SJCRH30 (cell line): ENCODE results near the gene CREB5. TPM values are rescaled to one million over a fixed set of nuclear protein-coding genes. Genes with fewer than 3 reads are reported as not detected.
"Not testable (repeated sequence)": the region's sequence is repeated elsewhere in the genome, so short reads cannot be mapped to it uniquely, and the experiment has no call there.

ENCODE experiments used
- DNase-seq, 2 experiments: peaks; one replicate each; pipeline ENCODE4 v3.0.0-alpha.2; 2015 to 2020
- H3K27ac ChIP-seq: fragments of 250-450 bp; sonication (Bioruptor Pico); 2 replicates; pipeline ENCODE4 v1.5.1; 2020; ENCODE audit warnings: mild to moderate bottlenecking, moderate library complexity
- H3K27me3 ChIP-seq: fragments of 250-450 bp; sonication (Bioruptor Pico); 2 replicates; pipeline ENCODE4 v1.5.1; 2020; ENCODE audit warnings: mild to moderate bottlenecking, moderate library complexity
- H3K36me3 ChIP-seq: fragments of 250-450 bp; sonication (Bioruptor Pico); 2 replicates; pipeline ENCODE4 v1.5.1; 2020; ENCODE audit warnings: mild to moderate bottlenecking, moderate library complexity
- H3K4me1 ChIP-seq: fragments of 250-450 bp; sonication (Bioruptor Pico); 2 replicates; pipeline ENCODE4 v1.5.1; 2020; ENCODE audit warnings: mild to moderate bottlenecking, moderate library complexity
- H3K4me3 ChIP-seq: fragments of 250-450 bp; sonication (Bioruptor Pico); 2 replicates; pipeline ENCODE4 v1.5.1; 2020; ENCODE audit warnings: mild to moderate bottlenecking, moderate library complexity
- H3K9me3 ChIP-seq: fragments of 250-450 bp; sonication (Bioruptor Pico); replicated peaks from 2 replicates; pipeline ENCODE4 v1.5.1; 2020; ENCODE audit warnings: mild to moderate bottlenecking, moderate library complexity
- total RNA-seq: library from RNA; depleted of rRNA; stranded (reverse); fragments of >200 nt; shearing (Covaris generic); gene quantifications from 2 replicates; pipeline ENCODE4 v1.2.3, GENCODE V29; 2014

CREB5 gene
- total RNA-seq, 1 experiment from 2014 or later: 20.8 TPM

DNA sequence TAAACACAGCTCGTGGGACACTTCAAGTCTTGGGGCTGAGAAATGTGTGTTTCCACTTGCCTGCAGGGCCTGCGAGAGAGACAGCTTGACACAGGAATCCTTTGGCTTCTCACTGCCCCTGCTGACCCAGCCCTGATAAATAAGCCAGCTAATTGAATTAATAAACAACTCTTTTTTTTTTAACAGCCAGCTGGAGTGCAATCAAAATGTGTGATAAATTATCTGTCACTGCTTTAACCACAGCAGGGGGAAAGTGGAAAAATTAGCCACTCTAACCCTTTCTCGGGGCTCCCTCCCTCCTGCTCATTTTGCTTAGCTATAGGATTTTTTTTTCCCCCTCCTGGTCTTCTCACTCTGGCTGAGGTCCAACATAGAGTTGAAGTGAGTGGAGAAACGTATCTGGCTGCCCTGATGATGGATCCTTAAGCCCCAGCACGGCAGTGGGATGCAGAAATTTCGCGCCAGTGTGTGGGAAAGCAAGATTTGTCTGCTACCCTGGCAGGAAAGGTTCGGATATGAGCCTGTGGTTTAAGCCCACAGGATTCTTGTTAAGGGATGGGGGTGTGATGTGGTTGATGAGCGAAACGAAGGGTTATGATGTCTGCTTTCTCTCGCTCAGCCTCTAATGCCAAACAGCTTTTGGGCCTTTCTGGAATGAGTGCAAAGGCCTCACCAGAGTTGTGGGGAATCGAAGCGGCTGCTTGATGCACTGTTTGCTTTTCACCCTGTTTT lies 372.0 kb downstream of the CREB5 start:
- Histone ChIP-seq H3K4me3 (peak overlapping the region; percentile 12), H3K27me3 (no peaks in the 10 kb centered on the region), H3K9me3 (no peaks in the 10 kb centered on the region), H3K36me3 (no peaks in the 10 kb centered on the region), H3K4me1 (peaks cover 17% of the 10 kb centered on the region), H3K27ac (peak overlapping the region; percentile 14)
- DNase-seq: peak; percentile 77 to 85

DNA sequence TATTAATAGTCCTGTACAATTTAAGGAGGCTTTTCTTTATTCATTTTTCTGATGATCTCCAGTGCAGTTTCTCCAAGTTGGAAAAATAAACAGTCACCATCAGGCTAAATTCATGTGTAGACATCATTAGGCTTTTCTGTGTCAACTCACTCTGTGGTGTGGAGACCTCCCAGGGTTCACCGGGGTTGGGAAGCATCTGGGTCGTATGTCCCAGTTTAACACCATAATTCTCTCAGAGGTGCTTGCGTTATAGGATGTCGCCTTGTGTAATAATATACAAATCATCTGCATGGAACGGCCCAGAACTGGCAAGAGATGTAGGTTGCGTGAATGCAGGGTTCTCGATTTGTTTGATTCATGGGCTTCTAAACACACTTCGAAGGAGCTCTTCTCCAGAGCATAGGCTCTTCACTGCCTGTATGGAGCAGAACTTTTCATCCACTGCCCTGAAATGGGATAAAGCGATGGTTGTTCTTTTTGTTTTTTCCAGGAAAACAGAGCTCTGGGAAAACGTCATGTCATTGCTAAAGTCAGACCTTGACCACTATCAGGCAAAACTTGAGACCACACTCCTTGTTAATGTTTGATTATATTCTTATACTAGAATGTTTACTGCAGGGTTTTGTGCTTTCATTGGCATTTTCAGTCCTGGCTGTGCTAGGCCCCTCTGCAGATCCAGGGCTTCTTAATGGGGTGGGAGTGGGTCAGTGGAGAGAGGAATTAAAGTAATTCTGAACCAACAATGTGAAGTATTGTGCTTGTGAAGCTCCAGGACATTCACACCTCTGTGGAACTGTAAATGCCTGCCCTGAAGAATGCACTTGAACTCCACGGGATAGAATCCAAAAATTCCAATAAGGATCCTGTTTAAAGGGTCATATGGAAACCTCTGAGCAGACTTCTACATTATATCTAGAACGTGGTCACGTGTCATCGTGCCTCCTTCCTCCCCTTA lies 373.0 kb downstream of the CREB5 start:
- H3K27ac ChIP-seq: peak overlapping the region; percentile 14; the same call in 1 of the 2 replicates
- no peaks in the 10 kb centered on the region for H3K36me3 ChIP-seq
- H3K27me3 ChIP-seq: no peaks in the 10 kb centered on the region
- 0 out of 2 replicates have a peak overlapping the region, but pooled peaks have one; percentile 12 for H3K4me3 ChIP-seq
- DNase-seq: peak in 1 of 2 experiments; percentile 14
- peaks cover 17% of the 10 kb centered on the region for H3K4me1 ChIP-seq
- H3K9me3 ChIP-seq: no peaks in the 10 kb centered on the region

DNA sequence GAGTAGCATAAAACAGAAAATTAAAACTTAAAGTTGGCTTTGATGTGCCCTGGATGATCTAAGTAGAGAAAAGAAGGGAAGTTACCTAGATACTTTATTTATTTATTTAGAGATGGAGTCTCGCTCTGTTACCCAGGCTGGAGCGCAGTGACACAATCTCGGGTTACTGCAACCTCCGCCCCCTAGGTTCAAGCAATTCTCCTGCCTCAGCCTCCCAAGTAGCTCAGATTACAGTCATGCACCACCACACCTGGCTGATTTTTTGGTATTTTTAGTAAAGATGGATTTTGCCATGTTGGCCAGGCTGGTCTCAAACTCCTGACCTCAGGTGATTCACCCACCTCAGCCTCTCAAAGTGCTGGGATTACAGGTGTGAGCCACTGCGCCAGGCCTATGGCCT lies 373.8 kb downstream of the CREB5 start:
- not testable (repeated sequence) for H3K27me3 ChIP-seq, H3K9me3 ChIP-seq, DNase-seq, H3K27ac ChIP-seq, H3K36me3 ChIP-seq, H3K4me3 ChIP-seq
- peaks cover 17% of the 10 kb centered on the region for H3K4me1 ChIP-seq

DNA sequence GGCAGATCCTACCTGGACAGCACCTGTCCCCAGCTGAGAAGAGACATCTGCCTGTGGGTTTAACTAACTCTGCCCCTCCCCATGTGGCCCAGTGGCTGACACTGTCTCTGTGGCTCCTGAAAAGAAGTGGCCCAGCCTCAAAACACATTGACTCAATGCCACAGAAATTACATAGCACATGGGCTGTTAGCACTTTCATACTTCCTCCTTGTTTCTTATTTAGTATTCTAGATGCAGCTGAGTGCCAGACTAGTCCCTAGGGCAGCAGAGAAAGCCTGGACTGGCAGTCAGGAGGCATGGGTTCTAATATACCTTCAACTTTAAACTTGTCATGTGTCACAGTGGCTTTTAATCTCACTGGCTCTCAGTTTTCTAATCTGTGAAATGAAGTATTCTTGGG lies 374.8 kb downstream of the CREB5 start:
- no peaks in the 10 kb centered on the region for H3K27me3 ChIP-seq
- no peak overlapping the region for H3K4me3 ChIP-seq
- no peaks in the 10 kb centered on the region for H3K9me3 ChIP-seq
- DNase-seq: no peak
- no peak overlapping the region for H3K27ac ChIP-seq
- H3K4me1 ChIP-seq: peaks cover 17% of the 10 kb centered on the region
- no peaks in the 10 kb centered on the region for H3K36me3 ChIP-seq

DNA sequence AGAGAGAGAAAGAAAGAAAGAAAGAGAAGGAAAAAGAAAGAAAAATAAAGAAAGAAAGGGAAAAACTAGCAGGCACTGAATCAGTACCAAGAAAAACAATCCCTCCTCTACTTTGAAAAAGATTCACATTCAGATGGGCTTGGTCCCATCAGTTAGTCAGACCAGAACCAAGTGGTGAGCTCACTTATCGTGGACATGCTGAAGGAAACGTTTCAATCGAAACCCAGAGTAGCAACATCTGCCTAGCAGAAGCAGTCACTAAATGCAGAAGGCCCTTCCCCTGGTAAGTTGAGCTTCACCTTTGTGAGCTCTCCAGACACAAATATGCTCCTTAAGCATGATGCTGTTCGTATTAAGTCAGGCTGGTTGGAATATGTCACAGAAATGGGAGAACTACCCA lies 378.1 kb downstream of the CREB5 start:
- Histone ChIP-seq H3K4me1 (peaks cover 10% of the 10 kb centered on the region), H3K9me3 (no peaks in the 10 kb centered on the region), H3K36me3 (no peaks in the 10 kb centered on the region), H3K27me3 (no peaks in the 10 kb centered on the region), H3K27ac (no peak overlapping the region), H3K4me3 (no peak overlapping the region)
- DNase-seq: no peak

DNA sequence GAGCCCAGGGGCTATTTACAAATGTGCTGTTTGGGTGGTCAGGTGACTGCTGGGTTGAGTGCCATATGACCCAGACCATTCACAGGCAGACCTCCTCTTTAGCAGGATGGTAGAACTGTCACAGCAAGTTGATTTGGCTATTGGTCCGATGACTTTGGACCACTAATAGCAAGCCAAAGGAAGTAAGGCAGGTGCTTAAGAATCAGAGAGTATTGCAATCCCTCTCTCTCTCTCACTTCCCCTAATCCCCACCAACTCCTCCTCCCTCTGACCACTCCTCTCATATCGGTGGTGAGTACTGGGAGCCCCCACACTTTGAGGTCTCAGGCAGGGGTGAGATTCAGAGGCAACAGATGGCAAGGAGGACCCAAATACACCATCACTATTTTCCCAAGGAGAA lies 380.5 kb downstream of the CREB5 start:
- H3K27ac ChIP-seq: peak overlapping the region; percentile 18; the same call in 1 of the 2 replicates
- H3K9me3 ChIP-seq: no peaks in the 10 kb centered on the region
- no peaks in the 10 kb centered on the region for H3K36me3 ChIP-seq
- H3K4me1 ChIP-seq: peaks cover 10% of the 10 kb centered on the region
- no peak overlapping the region for H3K4me3 ChIP-seq
- no peaks in the 10 kb centered on the region for H3K27me3 ChIP-seq
- no peak for DNase-seq

DNA sequence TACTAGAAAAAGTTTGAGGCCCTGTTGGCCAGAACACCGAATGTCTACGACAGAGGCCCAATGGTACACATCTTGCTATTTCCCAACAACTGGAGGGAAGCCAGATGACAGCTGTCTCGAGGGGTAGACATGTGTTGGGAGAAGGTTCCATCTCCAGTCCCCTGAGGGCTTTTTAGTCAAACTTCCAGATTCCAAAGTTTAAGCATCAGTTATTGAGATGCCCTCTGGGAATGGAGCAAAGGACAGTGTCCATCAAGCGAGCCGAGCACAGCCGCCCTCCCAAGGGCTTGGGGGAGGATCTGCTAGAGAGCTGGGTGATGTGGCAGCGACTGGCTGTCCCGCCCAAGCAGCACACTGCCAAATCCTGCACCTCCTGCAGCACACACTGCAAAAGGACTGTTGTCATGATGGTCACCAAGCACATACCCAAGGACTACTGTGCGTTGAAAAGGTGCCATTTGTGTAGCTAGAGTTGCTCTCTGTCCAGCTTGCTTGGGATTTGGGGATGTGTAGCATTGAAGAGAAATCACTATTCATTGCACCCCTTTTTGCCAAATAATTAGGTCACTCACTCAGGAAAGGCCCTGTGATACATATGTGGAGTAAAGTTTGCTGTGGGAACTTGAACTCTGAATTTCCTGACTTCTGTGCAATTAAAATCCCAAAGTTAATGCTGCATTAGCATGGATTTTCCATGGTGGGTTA lies 381.2 kb downstream of the CREB5 start:
- no peaks in the 10 kb centered on the region for H3K36me3 ChIP-seq
- H3K4me3 ChIP-seq: no peak overlapping the region
- peak; percentile 72 to 82 for DNase-seq
- peaks cover 10% of the 10 kb centered on the region for H3K4me1 ChIP-seq
- H3K27ac ChIP-seq: peak overlapping the region; percentile 18; the same call in 1 of the 2 replicates
- H3K9me3 ChIP-seq: no peaks in the 10 kb centered on the region
- H3K27me3 ChIP-seq: no peaks in the 10 kb centered on the region

DNA sequence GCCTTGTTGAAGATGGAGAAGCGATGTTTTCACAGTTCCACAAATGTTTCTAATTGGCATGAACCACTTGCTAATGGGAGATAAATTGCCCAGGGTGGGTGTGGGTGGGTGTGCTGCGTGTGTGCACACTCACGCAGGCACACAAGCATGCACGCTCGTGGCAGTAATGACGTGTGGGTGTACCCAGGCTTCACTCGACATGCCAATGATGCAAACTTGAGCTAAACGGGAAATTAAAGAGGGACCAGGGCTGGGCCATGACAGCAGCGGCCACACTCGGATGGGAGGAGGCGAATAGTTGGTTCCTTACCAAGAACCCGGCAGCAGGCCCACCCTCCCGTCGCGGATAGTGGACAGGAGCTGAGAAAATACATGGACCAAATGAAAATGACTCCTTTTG lies 386.0 kb downstream of the CREB5 start:
- no peak for DNase-seq

DNA sequence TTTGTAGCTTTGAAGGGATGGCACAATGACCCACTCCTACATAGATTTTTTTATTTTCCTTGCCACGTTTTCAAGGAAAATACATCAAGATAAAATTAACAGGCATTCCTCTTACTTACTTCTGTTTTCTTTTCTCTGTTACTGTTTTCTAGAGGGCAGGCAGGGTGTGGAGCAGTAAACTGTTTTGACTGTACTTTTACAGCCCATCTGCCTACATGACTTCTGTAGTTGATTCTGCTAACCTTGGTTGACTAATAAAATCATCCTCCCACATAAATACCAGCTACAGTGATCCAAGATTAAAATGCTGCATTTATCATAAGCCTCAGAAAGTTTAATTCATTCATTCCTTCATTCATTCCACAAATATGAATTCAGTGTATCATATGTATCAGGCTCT lies 387.3 kb downstream of the CREB5 start:
- H3K36me3 ChIP-seq: peaks cover 3% of the 10 kb centered on the region; the same call in 1 of the 2 replicates
- no peaks in the 10 kb centered on the region for H3K27me3 ChIP-seq
- no peaks in the 10 kb centered on the region for H3K4me1 ChIP-seq
- DNase-seq: no peak
- no peaks in the 10 kb centered on the region for H3K9me3 ChIP-seq
- H3K27ac ChIP-seq: no peak overlapping the region
- H3K4me3 ChIP-seq: no peak overlapping the region

More for the DNA sequence above, 386.0 kb downstream of the CREB5 start:
- Histone ChIP-seq H3K27ac (no peak overlapping the region), H3K4me1 (peaks cover 6% of the 10 kb centered on the region), H3K27me3 (no peaks in the 10 kb centered on the region), H3K9me3 (no peaks in the 10 kb centered on the region), H3K36me3 (no peaks in the 10 kb centered on the region), H3K4me3 (no peak overlapping the region)

DNA sequence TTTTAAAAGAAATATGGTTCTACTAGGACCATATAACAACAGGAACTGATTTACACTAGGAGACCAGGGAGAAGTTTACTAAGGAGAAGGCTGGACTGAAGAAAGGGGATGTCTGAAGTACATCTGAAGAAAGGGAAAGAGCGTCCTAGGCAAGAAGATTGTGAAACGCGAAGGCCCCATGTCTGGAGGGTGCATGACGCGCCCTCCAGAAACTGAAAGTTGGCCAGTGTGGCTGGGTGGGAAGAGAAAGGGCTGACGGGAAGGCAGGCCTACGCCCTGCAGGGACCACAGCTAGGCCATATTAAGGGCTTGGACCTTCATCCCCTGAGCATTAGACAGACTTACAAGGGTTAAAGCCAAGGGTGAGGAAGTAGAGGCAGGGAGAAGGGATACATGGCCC lies 387.8 kb downstream of the CREB5 start:
- no peak overlapping the region for H3K4me3 ChIP-seq
- DNase-seq: no peak
- H3K27ac ChIP-seq: no peak overlapping the region
- H3K27me3 ChIP-seq: no peaks in the 10 kb centered on the region
- no peaks in the 10 kb centered on the region for H3K4me1 ChIP-seq
- no peaks in the 10 kb centered on the region for H3K9me3 ChIP-seq
- H3K36me3 ChIP-seq: peaks cover 3% of the 10 kb centered on the region; the same call in 1 of the 2 replicates

DNA sequence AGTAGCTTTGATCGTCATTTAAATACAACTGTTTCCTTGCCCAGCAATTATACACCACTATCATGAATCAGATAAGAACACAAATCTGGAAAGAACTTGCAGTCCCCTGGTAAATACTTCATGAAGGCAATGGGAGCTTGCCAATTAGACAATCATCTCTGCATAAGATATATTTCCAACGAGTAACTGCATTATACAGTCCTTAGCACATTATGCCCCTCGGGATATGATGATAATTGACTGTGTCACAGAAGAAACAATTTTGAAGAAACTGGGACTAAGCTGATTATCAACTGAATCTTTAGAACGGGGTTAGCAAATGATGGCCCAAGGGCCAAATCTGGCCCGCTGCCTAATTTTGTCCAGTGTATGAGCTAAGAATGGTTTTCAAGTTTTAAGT lies 390.1 kb downstream of the CREB5 start:
- H3K36me3 ChIP-seq: peaks cover 10% of the 10 kb centered on the region
- no peak for DNase-seq
- H3K4me1 ChIP-seq: no peaks in the 10 kb centered on the region
- no peaks in the 10 kb centered on the region for H3K9me3 ChIP-seq
- H3K27ac ChIP-seq: no peak overlapping the region
- H3K4me3 ChIP-seq: no peak overlapping the region
- no peaks in the 10 kb centered on the region for H3K27me3 ChIP-seq

DNA sequence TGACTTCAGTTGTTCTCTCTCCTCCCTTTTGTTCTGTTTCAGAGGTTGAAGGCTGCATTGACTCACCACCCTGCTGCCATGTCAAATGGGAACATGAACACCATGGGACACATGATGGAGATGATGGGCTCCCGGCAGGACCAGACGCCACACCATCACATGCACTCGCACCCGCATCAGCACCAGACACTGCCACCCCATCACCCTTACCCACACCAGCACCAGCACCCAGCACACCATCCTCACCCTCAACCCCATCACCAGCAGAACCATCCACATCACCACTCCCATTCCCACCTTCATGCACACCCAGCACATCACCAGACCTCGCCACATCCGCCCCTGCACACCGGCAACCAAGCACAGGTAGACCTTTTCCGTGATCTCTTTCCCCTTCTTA lies 391.8 kb downstream of the CREB5 start:
- no peak for DNase-seq
- Histone ChIP-seq H3K4me1 (no peaks in the 10 kb centered on the region), H3K36me3 (peaks cover 10% of the 10 kb centered on the region), H3K9me3 (no peaks in the 10 kb centered on the region), H3K27me3 (no peaks in the 10 kb centered on the region), H3K4me3 (no peak overlapping the region), H3K27ac (no peak overlapping the region)

DNA sequence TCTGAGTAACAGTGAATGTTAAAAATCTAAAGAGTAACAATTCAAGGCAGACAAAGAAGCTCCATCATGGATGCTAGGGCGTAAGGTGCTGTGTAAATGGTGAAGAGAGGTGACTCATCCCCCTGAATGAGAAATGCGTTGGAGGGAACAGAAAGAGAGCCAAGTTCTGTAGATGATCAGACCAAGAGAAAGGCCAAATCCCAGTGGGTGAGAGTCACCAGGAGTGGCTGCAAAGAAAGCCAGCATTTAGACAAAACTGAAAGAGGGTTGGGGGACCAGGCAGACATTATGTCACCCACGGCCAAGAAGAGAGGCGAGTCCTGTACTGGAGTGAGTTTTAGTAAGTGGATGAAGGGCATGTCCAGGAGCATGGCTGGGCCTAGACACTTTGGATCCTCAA lies 392.7 kb downstream of the CREB5 start:
- Histone ChIP-seq H3K9me3 (no peaks in the 10 kb centered on the region), H3K27ac (no peak overlapping the region), H3K4me1 (no peaks in the 10 kb centered on the region), H3K4me3 (no peak overlapping the region), H3K36me3 (peaks cover 10% of the 10 kb centered on the region), H3K27me3 (no peaks in the 10 kb centered on the region)
- DNase-seq: no peak

DNA sequence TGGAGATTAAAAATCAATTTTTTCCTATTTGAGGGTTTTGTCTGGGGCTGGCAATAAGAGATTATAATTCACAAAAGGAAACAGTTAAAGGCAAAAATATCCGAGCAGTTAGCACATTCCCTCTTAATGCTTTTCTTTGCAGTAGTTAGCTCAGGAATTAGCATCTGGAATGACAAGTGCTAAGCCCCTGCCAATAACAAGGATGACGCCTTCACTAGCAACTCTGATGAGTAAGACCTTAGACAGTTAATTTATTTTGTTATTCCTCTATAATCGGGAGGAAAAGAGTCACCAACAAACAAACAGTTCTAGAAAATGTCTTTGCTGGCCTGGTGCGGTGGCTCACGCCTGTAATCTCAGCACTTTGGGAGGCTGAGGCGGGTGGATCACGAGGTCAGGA lies 394.5 kb downstream of the CREB5 start:
- peaks cover 10% of the 10 kb centered on the region for H3K36me3 ChIP-seq
- H3K27ac ChIP-seq: no peak overlapping the region
- H3K9me3 ChIP-seq: no peaks in the 10 kb centered on the region
- DNase-seq: no peak
- no peaks in the 10 kb centered on the region for H3K27me3 ChIP-seq
- no peak overlapping the region for H3K4me3 ChIP-seq
- no peaks in the 10 kb centered on the region for H3K4me1 ChIP-seq
